Epithelial cell of proximal tubule (primary cell): Measurements from ENCODE around the gene IGF1R. TPM values are rescaled to one million over a fixed set of nuclear protein-coding genes. Genes with fewer than 3 reads are reported as not detected.
A peak's percentile ranks its signal among the peaks of the same experiment; 100 is the strongest.

ENCODE experiments used
- DNase-seq: peaks from one replicate; pipeline ENCODE4 v3.0.0-alpha.2; 2011; ENCODE audit warnings: low read depth
- H3K4me3 ChIP-seq: 2 replicates; pipeline ENCODE4 v1.5.1; 2011; ENCODE audit warnings: low read depth, mild to moderate bottlenecking, low read length
- CTCF ChIP-seq: conservative IDR thresholded peaks from 2 replicates; pipeline ENCODE4 v1.5.1; 2012; ENCODE audit warnings: low read depth, mild to moderate bottlenecking, low read length
- total RNA-seq: library from RNA; depleted of rRNA; stranded (reverse); fragments of >200 nt; gene quantifications from 2 replicates; pipeline ENCODE4 v1.2.3, GENCODE V29; 2015

Gene IGF1R
- total RNA-seq, 1 donor from 2014 or later, result 14.5 TPM

GRCh38 chr15:98980899-98981228, 332.5 kb downstream of the IGF1R start:
- no peak for DNase-seq
- no peak for TF ChIP-seq CTCF
- H3K4me3 ChIP-seq, result no peak overlapping the region

DNA sequence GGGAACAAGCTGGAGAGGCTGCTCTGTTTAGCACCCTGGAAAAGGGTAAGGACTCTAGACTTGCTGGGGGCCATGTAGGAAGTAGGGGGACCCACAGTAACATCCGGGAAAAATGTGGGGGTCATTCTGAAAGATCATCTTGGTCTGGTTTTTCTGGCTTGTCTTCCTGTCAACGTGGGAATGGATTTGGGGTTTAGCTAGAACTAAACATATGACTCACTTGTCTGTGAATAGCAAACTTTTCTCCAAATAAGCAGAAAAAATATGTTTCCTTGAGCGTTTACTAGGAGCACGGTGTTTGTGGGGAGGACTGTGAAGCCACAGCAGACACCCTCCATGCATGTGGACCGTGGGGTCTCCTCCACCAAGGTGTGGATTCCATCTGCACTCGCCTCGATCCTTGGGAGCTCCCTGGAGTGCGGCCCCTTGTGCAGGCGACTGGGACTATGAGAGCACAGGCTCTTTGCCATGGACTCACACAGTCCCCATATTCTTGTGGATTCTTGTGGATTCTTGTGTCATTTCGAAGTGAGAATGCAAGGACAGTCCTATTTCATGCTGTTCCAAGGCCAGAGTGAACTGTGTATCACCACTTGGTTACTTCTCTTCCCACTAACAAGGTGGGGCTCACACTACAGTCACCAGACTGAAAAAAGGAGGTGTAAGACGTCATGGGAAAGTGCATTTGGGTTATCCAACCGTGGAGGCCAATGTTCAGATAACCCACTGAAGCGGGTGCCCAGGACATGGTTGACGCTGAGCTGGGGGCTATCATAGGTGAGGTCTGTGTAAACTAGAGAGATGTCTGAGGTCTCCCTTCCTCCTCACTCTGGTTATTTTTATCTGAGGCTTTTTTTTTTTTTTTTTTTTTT, 333.7 kb downstream of the IGF1R start:
- TF ChIP-seq CTCF, result no peak
- H3K4me3 ChIP-seq, result no peak overlapping the region
- peak; percentile 15 for DNase-seq

- H3K4me3 ChIP-seq, result no peak overlapping the region
- no peak for TF ChIP-seq CTCF
- peak; percentile 37 for DNase-seq
Measured at GRCh38 chr15:98983334-98983733, 335.0 kb downstream of the IGF1R start.

- no peak overlapping the region for H3K4me3 ChIP-seq
- no peak for DNase-seq
- TF ChIP-seq CTCF, result no peak
Measured at GRCh38 chr15:98986281-98986680, 337.9 kb downstream of the IGF1R start.

GRCh38 chr15:98994892-98995291, 346.6 kb downstream of the IGF1R start:
- H3K4me3 ChIP-seq, result no peak overlapping the region
- DNase-seq, result no peak
- no peak for TF ChIP-seq CTCF

DNA sequence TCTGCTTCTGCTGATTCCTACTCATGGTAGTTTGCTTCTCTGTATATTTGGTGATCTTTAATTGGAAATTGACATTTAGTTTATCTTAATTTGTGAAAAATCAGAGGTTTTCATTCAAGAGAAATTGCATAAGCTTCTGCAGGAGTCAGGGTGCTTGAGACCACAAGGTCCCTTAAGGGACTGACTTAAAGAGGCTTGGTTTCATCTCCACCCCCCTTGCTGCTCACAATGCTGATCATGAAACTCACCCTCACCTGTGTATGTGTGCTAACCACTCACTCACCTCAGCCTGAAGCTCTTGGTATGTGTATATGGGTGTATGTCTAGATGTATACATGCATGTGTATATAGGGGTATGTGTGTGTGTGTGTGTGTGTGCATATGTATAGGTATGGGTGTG, 347.8 kb downstream of the IGF1R start:
- H3K4me3 ChIP-seq, result no peak overlapping the region
- no peak for TF ChIP-seq CTCF
- DNase-seq, result no peak

GRCh38 chr15:98996624-98997023, 348.3 kb downstream of the IGF1R start:
- TF ChIP-seq CTCF, result no peak
- no peak overlapping the region for H3K4me3 ChIP-seq
- DNase-seq, result no peak
